UCSD-AML1 (cell line): ENCODE measurements around the gene SMYD5.

Experiments used
- DNase-seq: peaks from one replicate; lab custom pipeline; 2025; ENCODE audit not compliant: unreplicated experiment; lab: John Stamatoyannopoulos, UW

SMYD5 gene

GRCh38 chr2:73238149-73238548, 24.1 kb downstream of the SMYD5 start:
- no peak for DNase-seq

GRCh38 chr2:73238976-73239375, 24.9 kb downstream of the SMYD5 start:
- no peak for DNase-seq

GRCh38 chr2:73239776-73240175, 25.7 kb downstream of the SMYD5 start:
- no peak for DNase-seq

GRCh38 chr2:73243884-73244570, 30.0 kb downstream of the SMYD5 start:
- DNase-seq = no peak

- DNase-seq = no peak
Measured at GRCh38 chr2:73244580-73244979, 30.5 kb downstream of the SMYD5 start.

- DNase-seq = no peak
Measured at GRCh38 chr2:73246850-73247249, 32.8 kb downstream of the SMYD5 start.

- no peak for DNase-seq
Measured at GRCh38 chr2:73249636-73250035, 35.6 kb downstream of the SMYD5 start.

GRCh38 chr2:73250872-73251846, 37.1 kb downstream of the SMYD5 start:
- DNase-seq = no peak

GRCh38 chr2:73252238-73253027, 38.4 kb downstream of the SMYD5 start:
- DNase-seq = no peak

GRCh38 chr2:73253400-73253799, 39.4 kb downstream of the SMYD5 start:
- no peak for DNase-seq

- peak; percentile 32 for DNase-seq
Measured at GRCh38 chr2:73253901-73254300, 39.9 kb downstream of the SMYD5 start.

GRCh38 chr2:73254343-73255006, 40.4 kb downstream of the SMYD5 start:
- no peak for DNase-seq

GRCh38 chr2:73255007-73255644, 41.1 kb downstream of the SMYD5 start:
- no peak for DNase-seq

GRCh38 chr2:73255907-73256617, 42.0 kb downstream of the SMYD5 start:
- DNase-seq = no peak

GRCh38 chr2:73256618-73256922, 42.5 kb downstream of the SMYD5 start:
- DNase-seq = no peak

GRCh38 chr2:73257021-73257420, 43.0 kb downstream of the SMYD5 start:
- no peak for DNase-seq

GRCh38 chr2:73257425-73258125, 43.5 kb downstream of the SMYD5 start:
- DNase-seq = peak; percentile 44

- no peak for DNase-seq
Measured at GRCh38 chr2:73258186-73258912, 44.3 kb downstream of the SMYD5 start.

- no peak for DNase-seq
Measured at GRCh38 chr2:73258913-73259215, 44.8 kb downstream of the SMYD5 start.
